Prostate gland (tissue), 2 donors: ENCODE data around the gene TAF10. TPM values are rescaled to one million over a fixed set of nuclear protein-coding genes. Genes with fewer than 3 reads are reported as not detected.

ENCODE experiments used
- DNase-seq: peaks from one replicate; pipeline ENCODE4 v3.0.0-alpha.2; 2019; ENCODE audit warnings: low spot score
- H3K27ac ChIP-seq, 2 donors: fragments of 200-600 bp; sonication (generic); 2 replicates each; pipeline ENCODE4 v1.5.1; 2017 to 2019
- H3K27me3 ChIP-seq: fragments of 200-600 bp; sonication (generic); replicated peaks from 2 replicates; pipeline ENCODE4 v1.5.1; 2019; ENCODE audit not compliant: insufficient read depth
- H3K36me3 ChIP-seq, 2 donors: fragments of 200-600 bp; sonication (generic); 1 replicate in 1 of 2; 2 replicates in 1 of 2; pipeline versions ENCODE4 v1.5.1 to v1.8.1; 2017 to 2019
- H3K4me1 ChIP-seq: fragments of 200-600 bp; sonication (generic); replicated peaks from 2 replicates; pipeline ENCODE4 v1.5.1; 2019
- H3K4me3 ChIP-seq, 2 donors: fragments of 200-600 bp; sonication (generic); 2 replicates each; pipeline ENCODE4 v1.5.1; 2017 to 2019
- H3K9me3 ChIP-seq: fragments of 200-600 bp; sonication (generic); 2 replicates; pipeline ENCODE4 v1.5.1; 2017
- POLR2A ChIP-seq: fragments of 450-650 bp; IDR thresholded peaks from one replicate; pipeline ENCODE4 v1.6.1; 2016; ENCODE audit warnings: antibody characterized with exemption, mild to moderate bottlenecking
- POLR2AphosphoS5 ChIP-seq: sonication (generic); formaldehyde crosslinking; IDR thresholded peaks from one replicate; pipeline ENCODE4 v1.6.1; 2017; ENCODE audit warnings: antibody characterized with exemption
- WGBS: methylation state at CpG from one replicate; pipeline ENCODE4 v1.1.5; 2018; 5-methylcytosine and 5-hydroxymethylcytosine counted together
- intact Hi-C: fragments of 100-400 bp; cut with DNase I; formaldehyde crosslinking; loops from one replicate; pipeline ENCODE4 v1.14.2; 2022
- total RNA-seq, 2 donors: library from RNA; depleted of rRNA; stranded (reverse); fragments of >200 nt; gene quantifications; one replicate each; pipeline ENCODE4 v1.1.0, GENCODE V29; 2016
- TF ChIP-seq, protein P1 (sequence below), 4 experiments: fragments of 200-600 bp in 2 of 4; fragments of 450-650 bp in 2 of 4; sonication (generic) in 2 of 4; IDR thresholded peaks; 1 replicate in 3 of 4; 2 replicates in 1 of 4; pipeline ENCODE4 v1.5.1; 2016 to 2019; ENCODE audit warnings: antibody characterized with exemption in 4 of 4, mild to moderate bottlenecking in 2 of 4, moderate library complexity in 2 of 4

The TAF10 gene
- total RNA-seq, 2 donors from 2014 or later = 130 to 193 TPM

GRCh38 chr11:6565325-6565724 is 46.7 kb downstream of the TAF10 start:
- H3K27me3 ChIP-seq = no peaks in the 10 kb centered on the region
- H3K4me3 ChIP-seq = no peak overlapping the region
- DNase-seq = no peak
- 71% methylated on average over 2 of the region's 2 CpGs for WGBS
- no peaks in the 10 kb centered on the region for H3K36me3 ChIP-seq
- intact Hi-C loops = no loop called here
- no peaks in the 10 kb centered on the region for H3K9me3 ChIP-seq
- H3K27ac ChIP-seq = no peak overlapping the region
- H3K4me1 ChIP-seq = no peaks in the 10 kb centered on the region
- TF ChIP-seq POLR2AphosphoS5 = no peak
- TF ChIP-seq, protein P1, sequence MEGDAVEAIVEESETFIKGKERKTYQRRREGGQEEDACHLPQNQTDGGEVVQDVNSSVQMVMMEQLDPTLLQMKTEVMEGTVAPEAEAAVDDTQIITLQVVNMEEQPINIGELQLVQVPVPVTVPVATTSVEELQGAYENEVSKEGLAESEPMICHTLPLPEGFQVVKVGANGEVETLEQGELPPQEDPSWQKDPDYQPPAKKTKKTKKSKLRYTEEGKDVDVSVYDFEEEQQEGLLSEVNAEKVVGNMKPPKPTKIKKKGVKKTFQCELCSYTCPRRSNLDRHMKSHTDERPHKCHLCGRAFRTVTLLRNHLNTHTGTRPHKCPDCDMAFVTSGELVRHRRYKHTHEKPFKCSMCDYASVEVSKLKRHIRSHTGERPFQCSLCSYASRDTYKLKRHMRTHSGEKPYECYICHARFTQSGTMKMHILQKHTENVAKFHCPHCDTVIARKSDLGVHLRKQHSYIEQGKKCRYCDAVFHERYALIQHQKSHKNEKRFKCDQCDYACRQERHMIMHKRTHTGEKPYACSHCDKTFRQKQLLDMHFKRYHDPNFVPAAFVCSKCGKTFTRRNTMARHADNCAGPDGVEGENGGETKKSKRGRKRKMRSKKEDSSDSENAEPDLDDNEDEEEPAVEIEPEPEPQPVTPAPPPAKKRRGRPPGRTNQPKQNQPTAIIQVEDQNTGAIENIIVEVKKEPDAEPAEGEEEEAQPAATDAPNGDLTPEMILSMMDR (IDR thresholded peaks at IDR 0.05) = no peak
- TF ChIP-seq POLR2A = no peak

DNA sequence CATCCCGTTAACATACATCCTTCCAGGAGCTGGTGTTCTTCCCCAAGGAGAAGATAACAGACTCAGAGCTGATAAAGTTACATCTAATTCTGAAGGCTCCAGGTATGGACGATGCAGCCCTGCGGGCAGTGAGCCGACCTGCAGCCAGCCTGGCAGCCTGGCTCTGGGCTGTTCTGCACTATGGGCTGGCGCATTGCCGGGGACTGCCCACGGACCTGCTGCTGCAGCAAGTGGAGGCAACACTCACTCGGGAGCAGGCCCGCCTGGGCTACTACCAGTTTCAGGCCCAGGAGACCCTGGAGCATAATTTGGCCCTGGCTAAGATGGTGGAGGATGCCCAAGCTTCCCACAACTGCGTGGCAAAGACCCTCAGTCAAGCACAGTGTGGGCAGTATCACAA is 48.3 kb downstream of the TAF10 start:
- 94% methylated on average over 10 of the region's 10 CpGs for WGBS
- H3K4me3 ChIP-seq = no peak overlapping the region
- H3K9me3 ChIP-seq = no peaks in the 10 kb centered on the region
- H3K27ac ChIP-seq = no peak overlapping the region
- intact Hi-C loops = no loop called here
- TF ChIP-seq POLR2A (no peak), POLR2AphosphoS5 (no peak)
- TF ChIP-seq, protein P1 (IDR thresholded peaks at IDR 0.05) = no peak
- H3K27me3 ChIP-seq = no peaks in the 10 kb centered on the region
- no peaks in the 10 kb centered on the region for H3K36me3 ChIP-seq
- DNase-seq = no peak
- no peaks in the 10 kb centered on the region for H3K4me1 ChIP-seq

DNA sequence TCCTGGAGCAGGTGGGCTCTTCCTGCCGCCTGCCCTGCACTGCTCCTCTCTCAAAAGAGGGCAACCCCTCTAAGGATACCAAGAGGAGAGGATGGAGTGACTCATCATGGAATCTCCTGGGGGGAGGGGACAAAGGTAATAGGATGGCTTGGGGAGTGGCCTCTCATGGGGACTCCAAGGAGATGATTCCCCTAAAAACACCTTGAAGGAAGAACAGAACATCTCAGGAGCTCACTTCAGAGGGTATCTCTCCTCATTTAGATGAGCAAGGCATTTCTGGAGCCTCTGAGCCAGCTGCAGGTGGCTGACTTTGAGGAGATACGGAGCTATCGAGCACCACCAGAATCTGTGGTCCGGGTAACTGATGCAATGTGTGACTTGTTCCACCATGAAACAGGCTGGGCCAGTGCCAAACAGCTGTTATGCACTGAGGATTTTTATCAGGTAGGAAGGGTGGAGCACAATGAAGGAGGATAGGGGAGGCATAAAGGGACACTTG is 48.8 kb downstream of the TAF10 start:
- Histone ChIP-seq H3K9me3 (no peaks in the 10 kb centered on the region), H3K27ac (no peak overlapping the region), H3K27me3 (no peaks in the 10 kb centered on the region), H3K4me3 (no peak overlapping the region), H3K36me3 (no peaks in the 10 kb centered on the region), H3K4me1 (no peaks in the 10 kb centered on the region)
- intact Hi-C loops = no loop called here
- DNase-seq = no peak
- TF ChIP-seq, protein P1 (IDR thresholded peaks at IDR 0.05) = no peak
- TF ChIP-seq POLR2A = no peak
- TF ChIP-seq POLR2AphosphoS5 = no peak
- WGBS = 87% methylated on average over 4 of the region's 4 CpGs

- WGBS = 95% methylated on average over 3 of the region's 3 CpGs
- Histone ChIP-seq H3K27me3 (no peaks in the 10 kb centered on the region), H3K4me3 (no peak overlapping the region), H3K4me1 (no peaks in the 10 kb centered on the region), H3K36me3 (no peaks in the 10 kb centered on the region), H3K9me3 (no peaks in the 10 kb centered on the region), H3K27ac (no peak overlapping the region)
- no peak for DNase-seq
- intact Hi-C loops = no loop called here
- TF ChIP-seq, protein P1 (IDR thresholded peaks at IDR 0.05) = no peak
- no peak for TF ChIP-seq POLR2A
- TF ChIP-seq POLR2AphosphoS5 = no peak
Measured at GRCh38 chr11:6561288-6561687, 50.7 kb downstream of the TAF10 start.

Other genes with a start within 250 kb of the TAF10 start
- 10 to 100 TPM; 51.7 to 59.2 TPM for gene SMPD1, start 221.7 kb downstream of the TAF10 start, total RNA-seq
- 10 to 100 TPM; 35.4 to 65.5 TPM for gene APBB1, start 193.1 kb downstream of the TAF10 start, total RNA-seq
- 1 to 10 TPM; 1.2 to 4.7 TPM for gene HPX, start 171.2 kb downstream of the TAF10 start, total RNA-seq
- gene TRIM3, start 138.3 kb downstream of the TAF10 start, total RNA-seq = 10 to 100 TPM; 20.3 to 23.7 TPM
- gene ARFIP2, start 130.9 kb downstream of the TAF10 start, total RNA-seq = 100 to 1,000 TPM in 1 of 2 donors, 10 to 100 TPM in 1; 87.3 to 110 TPM
- 10 to 100 TPM; 29.4 to 35.6 TPM for gene TIMM10B, start 130.7 kb downstream of the TAF10 start, total RNA-seq
- gene DNHD1, start 114.9 kb downstream of the TAF10 start, total RNA-seq = 10 to 100 TPM; 11.5 to 31.4 TPM
- gene RRP8, start 8.6 kb downstream of the TAF10 start, total RNA-seq = 10 to 100 TPM; 16.4 to 16.6 TPM
- gene ILK, start 8.4 kb downstream of the TAF10 start, total RNA-seq = 100 to 1,000 TPM; 172 to 195 TPM
- gene TPP1, start 7.2 kb upstream of the TAF10 start, total RNA-seq = 100 to 1,000 TPM in 1 of 2 donors, 10 to 100 TPM in 1; 94.6 to 147 TPM
- gene DCHS1, start 43.6 kb upstream of the TAF10 start, total RNA-seq = 10 to 100 TPM; 11.2 to 17.4 TPM
- gene MRPL17, start 71.1 kb upstream of the TAF10 start, total RNA-seq = 10 to 100 TPM; 18.3 to 44.6 TPM
- gene OR2AG2, start 159.8 kb upstream of the TAF10 start, total RNA-seq = under 1 TPM; 0.55 to 0.91 TPM
- gene OR2AG1, start 170.8 kb upstream of the TAF10 start, total RNA-seq = not detected
- gene OR6A2, start 187.5 kb upstream of the TAF10 start, total RNA-seq = under 1 TPM in 1 of 2 donors, not detected in 1; 0.57 TPM
- not detected for gene OR10A5, start 233.5 kb upstream of the TAF10 start, total RNA-seq